A673 (cell line): ENCODE measurements around the gene PML. TPM values are rescaled to one million over a fixed set of nuclear protein-coding genes. Genes with fewer than 3 reads are reported as not detected.

Source experiments
- BruUV-seq: library from RNA; stranded (reverse); fragments of 400-500 nt; replicated peaks from 2 replicates; lab custom pipeline; 2021; lab: Mats Ljungman, UMichigan
- CTCF ChIA-PET: fragments of 300-600 bp; sonication (Branson Sonifier 250); formaldehyde crosslinking; loops from one replicate; lab custom pipeline; 2022; ENCODE audit warnings: antibody characterized with exemption; lab: Charles Lee
- POLR2A ChIA-PET: fragments of 300-600 bp; sonication (Branson Sonifier 250); formaldehyde crosslinking; loops from one replicate; lab custom pipeline; 2022; ENCODE audit warnings: antibody characterized with exemption; ENCODE audit not compliant: low non-redundant PET; lab: Charles Lee
- DNase-seq: peaks from one replicate; pipeline ENCODE4 v3.0.0-alpha.2; 2015; ENCODE audit warnings: low spot score
- H3K27ac ChIP-seq: fragments of 200-600 bp; sonication (generic); 2 replicates; pipeline ENCODE4 v1.5.1; 2016; ENCODE audit warnings: mixed run types, low read depth, mild to moderate bottlenecking, mixed read lengths, antibody characterized with exemption, low read length; ENCODE audit not compliant: poor library complexity, severe bottlenecking
- H3K27me3 ChIP-seq: fragments of 200-600 bp; sonication (generic); replicated peaks from 2 replicates; pipeline ENCODE4 v1.6.1; 2017; ENCODE audit warnings: mixed run types, low read depth, mild to moderate bottlenecking, mixed read lengths, antibody characterized with exemption, low read length; ENCODE audit not compliant: insufficient read depth, poor library complexity
- H3K36me3 ChIP-seq: fragments of 200-600 bp; sonication (generic); 2 replicates; pipeline ENCODE4 v1.6.1; 2016; ENCODE audit warnings: mixed run types, mild to moderate bottlenecking, mixed read lengths, antibody characterized with exemption, low read length; ENCODE audit not compliant: insufficient read depth, poor library complexity, severe bottlenecking
- H3K4me1 ChIP-seq: fragments of 200-600 bp; sonication (generic); 2 replicates; pipeline ENCODE4 v1.6.1; 2017; ENCODE audit warnings: mixed run types, mild to moderate bottlenecking, mixed read lengths, antibody characterized with exemption, low read length; ENCODE audit not compliant: insufficient read depth, poor library complexity, severe bottlenecking
- H3K4me3 ChIP-seq: fragments of 200-600 bp; sonication (generic); 2 replicates; pipeline ENCODE4 v1.5.1; 2016; ENCODE audit warnings: low read depth, mixed run types, mild to moderate bottlenecking, mixed read lengths, low read length; ENCODE audit not compliant: poor library complexity, severe bottlenecking
- H3K9me3 ChIP-seq: fragments of 200-600 bp; sonication (generic); 2 replicates; pipeline ENCODE4 v1.6.1; 2016; ENCODE audit warnings: mixed run types, low read depth, mild to moderate bottlenecking, mixed read lengths, antibody characterized with exemption, low read length; ENCODE audit not compliant: poor library complexity, severe bottlenecking
- CTCF ChIP-seq: fragments of 300-800, 200-600 bp; sonication (generic); conservative IDR thresholded peaks from 2 replicates; pipeline ENCODE4 v1.5.1; 2017; ENCODE audit warnings: low read depth, mild to moderate bottlenecking, antibody characterized with exemption, low read length, moderate library complexity, mixed read lengths
- EZH2 ChIP-seq: fragments of 200-600 bp; sonication (generic); IDR thresholded peaks from 2 replicates; pipeline ENCODE4 v1.6.1; 2017; ENCODE audit warnings: borderline replicate concordance, low read depth, mild to moderate bottlenecking, mixed read lengths, antibody characterized with exemption, low read length; ENCODE audit not compliant: poor library complexity, severe bottlenecking
- intact Hi-C: fragments of 100-400 bp; cut with micrococcal nuclease; formaldehyde crosslinking; loops from one replicate; pipeline ENCODE4 v1.10.0; 2022; ENCODE audit not compliant: unreplicated experiment
- total RNA-seq: library from RNA; stranded (reverse); gene quantifications from 2 replicates; pipeline ENCODE4 v1.2.3, GENCODE V29; 2021

Gene PML
- total RNA-seq, 1 experiment from 2014 or later: 40.0 TPM

- intact Hi-C loops: no loop called here
Observed at GRCh38 chr15:74011610-74012009, 17.1 kb downstream of the PML start.

GRCh38 chr15:74013374-74013894, 18.9 kb downstream of the PML start:
- Histone ChIP-seq H3K27ac (no peak overlapping the region), H3K36me3 (no peaks in the 10 kb centered on the region), H3K4me3 (no peak overlapping the region), H3K4me1 (no peaks in the 10 kb centered on the region), H3K9me3 (no peaks in the 10 kb centered on the region), H3K27me3 (no peaks in the 10 kb centered on the region)
- no peak for DNase-seq
- POLR2A ChIA-PET: no interaction called here
- intact Hi-C loops: no loop called here
- no TSS peak for BruUV-seq
- CTCF ChIA-PET: no interaction called here
- TF ChIP-seq EZH2 (no peak), CTCF (no peak)

More at GRCh38 chr15:74011610-74012009, 17.1 kb downstream of the PML start:
- DNase-seq: no peak
- Histone ChIP-seq H3K9me3 (no peaks in the 10 kb centered on the region), H3K27me3 (no peaks in the 10 kb centered on the region), H3K36me3 (no peaks in the 10 kb centered on the region), H3K4me3 (no peak overlapping the region), H3K4me1 (no peaks in the 10 kb centered on the region), H3K27ac (no peak overlapping the region)
- no TSS peak for BruUV-seq
- TF ChIP-seq EZH2 (no peak), CTCF (no peak)
- ChIA-PET CTCF (no interaction called here), POLR2A (no interaction called here)

GRCh38 chr15:74019734-74020133, 25.2 kb downstream of the PML start:
- H3K27me3 ChIP-seq: no peaks in the 10 kb centered on the region
- H3K4me1 ChIP-seq: no peaks in the 10 kb centered on the region
- no peak for TF ChIP-seq EZH2
- no peak for TF ChIP-seq CTCF
- intact Hi-C loops: no loop called here
- no peak for DNase-seq
- BruUV-seq: no TSS peak
- ChIA-PET POLR2A (no interaction called here), CTCF (no interaction called here)
- H3K27ac ChIP-seq: no peak overlapping the region
- no peak overlapping the region for H3K4me3 ChIP-seq
- no peaks in the 10 kb centered on the region for H3K36me3 ChIP-seq
- no peaks in the 10 kb centered on the region for H3K9me3 ChIP-seq
